H1 (cell line): Measurements from ENCODE around the gene LPP. TPM values are rescaled to one million over a fixed set of nuclear protein-coding genes. Genes with fewer than 3 reads are reported as not detected.

Source experiments
- ATF2 ChIP-seq: IDR thresholded peaks from 2 replicates; pipeline ENCODE4 v1.6.1; 2012; ENCODE audit warnings: low read length, inconsistent platforms
- KDM5A ChIP-seq: fragments of 200-600 bp; IDR thresholded peaks from 2 replicates; pipeline ENCODE4 v1.7.1; 2012; ENCODE audit warnings: mild to moderate bottlenecking, low read length, inconsistent platforms, mixed read lengths
- TEAD4 ChIP-seq: IDR thresholded peaks from 2 replicates; pipeline ENCODE4 v1.6.1; 2012; ENCODE audit warnings: low read depth, low read length, inconsistent platforms, mixed read lengths
- ZNF274 ChIP-seq: IDR thresholded peaks from 2 replicates; pipeline ENCODE4 v1.7.0; 2012; ENCODE audit warnings: low read length, borderline replicate concordance; ENCODE audit errors: extremely low read depth
- polyA plus RNA-seq, 7 experiments: library from polyadenylated mRNA; depleted of rRNA in 3 of 7; stranded (reverse) in 5 of 7; unstranded in 2 of 7; fragments of >200 nt in 5 of 7; fragments of 200-250 nt in 2 of 7; gene quantifications; 1 replicate in 5 of 7; 2 replicates in 1 of 7; 4 replicates in 1 of 7; pipeline versions ENCODE4 v1.2.1 to v1.2.3, GENCODE V29; 2011 to 2013; ENCODE audit warnings: missing spikeins in 2 of 7, mixed read lengths in 2 of 7
- total RNA-seq: library from RNA; stranded (reverse); fragmentation: NEBNext Ultra II Directional; extraction: Animal tissue kit (Norgen Biotek cat#: 25700); gene quantifications from 2 replicates; pipeline ENCODE4 v1.2.1, GENCODE V29; 2021

The LPP gene
- total and polyA plus RNA-seq, 2 of the 8 experiments (the other 6 are each of a cell fraction or from before 2014, with no cell fraction given): 10.0 to 53.3 TPM

GRCh38 chr3:188571531-188572095, 417.7 kb downstream of the LPP start (continued):
- TF ChIP-seq ATF2 (no peak), ZNF274 (no peak), KDM5A (no peak), TEAD4 (no peak)
